ENCODE measurements around the gene RBPJ.
"Not testable (repeated sequence)": the region's sequence is repeated elsewhere in the genome, so short reads cannot be mapped to it uniquely, and the experiment has no call there.

RBPJ gene

DNA sequence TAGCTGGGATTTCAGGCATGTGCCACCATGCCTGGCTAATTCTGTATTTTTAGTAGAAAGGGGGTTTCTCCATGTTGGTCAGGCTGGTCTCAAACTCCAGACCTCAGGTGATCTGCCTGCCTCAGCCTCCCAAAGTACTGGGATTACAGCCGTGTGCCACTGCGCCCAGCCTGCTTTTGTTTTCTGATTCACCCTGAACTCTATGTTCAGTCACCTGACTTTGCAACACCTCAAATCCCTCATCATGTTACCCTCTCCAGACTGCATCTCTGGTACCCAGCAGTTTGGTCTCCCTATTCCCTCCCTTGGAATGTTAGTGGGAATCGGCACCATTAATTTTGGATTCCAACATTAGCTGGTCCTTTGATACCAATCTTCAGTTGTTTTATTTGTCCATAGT lies 81.2 kb downstream of the RBPJ start:
- Histone ChIP-seq H3K36me3 (ENCODE audit: control insufficient read depth, insufficient read depth, low read length) (peaks cover 28% of the 10 kb centered on the region), H3K9me3 (ENCODE audit: control insufficient read depth, low read length) (peaks cover 18% of the 10 kb centered on the region)
- H3K27ac ChIP-seq (ENCODE audit: low read depth, low read length, severe bottlenecking); H3K4me3 ChIP-seq (ENCODE audit: extremely low read depth, insufficient read depth, low read length, poor library complexity, severe bottlenecking); H3K4me1 ChIP-seq (ENCODE audit: control insufficient read depth, insufficient read depth, low read length, poor library complexity, severe bottlenecking): not testable (repeated sequence)
- WGBS, 2 experiments (ENCODE audit: insufficient coverage in 2 of 2): 95 to 98% methylated on average over 3 of the region's 3 CpGs

DNA sequence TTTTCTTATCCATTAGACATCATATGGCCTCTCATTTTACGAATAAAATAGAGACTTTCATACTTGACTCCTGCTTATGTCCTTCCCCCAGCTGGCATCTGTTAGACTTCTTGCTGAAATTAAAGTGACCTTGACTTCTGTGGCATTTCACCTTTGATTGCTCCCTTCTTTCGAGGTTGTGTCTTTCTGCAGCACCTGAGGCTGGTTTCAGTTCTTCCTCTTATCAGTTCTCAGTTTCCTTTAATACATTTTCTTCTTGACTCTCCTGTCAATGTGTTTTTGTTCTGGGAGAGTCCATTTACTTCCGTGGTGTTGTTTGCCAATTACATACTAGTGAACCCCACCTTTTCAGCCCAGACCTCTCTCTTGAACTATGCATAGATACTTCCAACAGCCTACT lies 81.6 kb downstream of the RBPJ start:
- Histone ChIP-seq H3K27ac (ENCODE audit: low read depth, low read length, severe bottlenecking) (no peak overlapping the region), H3K36me3 (ENCODE audit: control insufficient read depth, insufficient read depth, low read length) (peaks cover 31% of the 10 kb centered on the region), H3K4me1 (ENCODE audit: control insufficient read depth, insufficient read depth, low read length, poor library complexity, severe bottlenecking) (no peaks in the 10 kb centered on the region), H3K9me3 (ENCODE audit: control insufficient read depth, low read length) (peaks cover 22% of the 10 kb centered on the region), H3K4me3 (ENCODE audit: extremely low read depth, insufficient read depth, low read length, poor library complexity, severe bottlenecking) (no peak overlapping the region)
- 88 to 95% methylated on average over 2 to 3 of the region's 3 CpGs for WGBS, 2 experiments (ENCODE audit: insufficient coverage in 2 of 2)

DNA sequence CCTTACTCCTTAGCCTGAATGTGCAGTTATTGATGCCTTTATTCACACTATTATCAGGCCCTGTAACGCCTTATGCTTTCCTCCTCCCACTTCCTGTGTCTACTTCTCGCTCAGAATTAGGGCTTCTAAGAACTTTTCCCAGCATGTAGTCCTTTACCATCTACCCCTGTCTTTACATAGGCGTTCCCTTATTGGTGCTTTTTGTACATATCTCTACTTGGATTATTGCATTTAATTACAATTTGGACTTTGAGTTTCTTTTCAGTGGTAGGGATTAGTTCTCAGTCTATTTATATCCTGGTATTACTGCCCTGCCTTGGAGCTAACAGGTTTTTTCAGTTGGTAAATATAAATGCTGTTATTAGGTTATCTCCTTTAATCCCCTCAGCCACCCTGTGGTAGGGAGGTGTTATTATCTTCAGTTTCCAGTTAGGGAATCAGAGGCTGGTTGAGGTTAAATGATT lies 84.0 kb downstream of the RBPJ start:
- H3K27ac ChIP-seq (ENCODE audit: low read depth, low read length, severe bottlenecking): no peak overlapping the region
- peaks cover 45% of the 10 kb centered on the region for H3K36me3 ChIP-seq (ENCODE audit: control insufficient read depth, insufficient read depth, low read length)
- no peak overlapping the region for H3K4me3 ChIP-seq (ENCODE audit: extremely low read depth, insufficient read depth, low read length, poor library complexity, severe bottlenecking)
- H3K4me1 ChIP-seq (ENCODE audit: control insufficient read depth, insufficient read depth, low read length, poor library complexity, severe bottlenecking): no peaks in the 10 kb centered on the region
- 100% methylated on average over 2 of the region's 3 CpGs; no CpG with 5 or more reads in 1 of the 2 experiments for WGBS, 2 experiments (ENCODE audit: insufficient coverage in 2 of 2)
- H3K9me3 ChIP-seq (ENCODE audit: control insufficient read depth, low read length): peaks cover 23% of the 10 kb centered on the region

DNA sequence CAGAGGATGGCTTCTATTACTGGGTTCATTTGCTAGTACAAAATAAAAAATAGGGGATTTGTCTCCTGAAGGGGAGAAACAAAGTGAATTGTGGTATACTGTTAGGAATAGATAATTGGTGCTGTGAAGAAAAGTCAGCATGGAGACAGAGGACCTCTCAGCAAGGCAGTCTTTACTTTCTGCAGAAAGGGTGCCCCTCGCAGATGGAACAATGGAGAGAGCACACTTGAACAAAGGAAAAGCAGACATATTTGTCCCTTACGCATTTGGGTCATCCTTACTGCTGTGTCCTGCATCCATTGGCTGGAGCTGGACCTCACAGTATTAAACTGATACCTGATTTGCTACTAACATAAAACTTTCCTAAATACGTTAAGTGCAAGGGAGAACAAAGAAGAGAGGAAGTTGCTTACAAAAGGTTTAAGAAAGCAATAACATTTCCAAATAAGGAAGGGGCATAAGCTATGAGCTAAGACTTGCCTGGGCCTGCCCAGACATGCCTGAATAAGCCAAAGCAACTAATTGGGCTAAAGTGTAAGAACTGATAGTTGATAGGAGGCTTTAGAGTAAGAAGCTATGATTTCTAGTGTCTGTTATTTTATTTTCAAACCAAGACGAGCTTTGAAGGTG lies 85.6 kb downstream of the RBPJ start:
- H3K36me3 ChIP-seq (ENCODE audit: control insufficient read depth, insufficient read depth, low read length): peaks cover 38% of the 10 kb centered on the region
- WGBS, 2 experiments (ENCODE audit: insufficient coverage in 2 of 2): 86 to 100% methylated on average over 1 to 2 of the region's 4 CpGs

DNA sequence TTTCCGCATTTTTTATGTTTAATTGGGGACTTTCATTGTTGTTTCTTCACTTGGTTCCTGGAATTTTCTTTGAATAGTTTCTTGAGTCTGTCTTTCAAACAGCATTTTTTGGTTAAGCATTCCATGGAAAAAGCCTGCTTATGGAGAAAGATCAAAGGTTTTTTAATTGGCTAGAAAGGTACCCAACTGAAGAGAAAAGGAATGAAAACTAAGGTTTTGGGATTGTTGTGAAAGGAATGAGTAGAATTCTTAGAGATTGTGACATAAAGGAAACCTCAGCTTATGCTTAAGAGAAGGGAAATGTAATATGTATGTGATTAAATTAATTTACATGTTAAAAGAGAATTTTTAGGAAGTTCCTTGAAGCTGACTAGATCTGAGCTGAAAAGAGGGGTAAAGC lies 86.7 kb downstream of the RBPJ start:
- Histone ChIP-seq H3K4me1 (ENCODE audit: control insufficient read depth, insufficient read depth, low read length, poor library complexity, severe bottlenecking) (no peaks in the 10 kb centered on the region), H3K4me3 (ENCODE audit: extremely low read depth, insufficient read depth, low read length, poor library complexity, severe bottlenecking) (no peak overlapping the region), H3K36me3 (ENCODE audit: control insufficient read depth, insufficient read depth, low read length) (peaks cover 40% of the 10 kb centered on the region), H3K9me3 (ENCODE audit: control insufficient read depth, low read length) (peaks cover 23% of the 10 kb centered on the region), H3K27ac (ENCODE audit: low read depth, low read length, severe bottlenecking) (no peak overlapping the region)
- 100% methylated on average over 1 of the region's 1 CpG; no CpG with 5 or more reads in 1 of the 2 experiments for WGBS, 2 experiments (ENCODE audit: insufficient coverage in 2 of 2)

More for the DNA sequence above, 85.6 kb downstream of the RBPJ start:
- Histone ChIP-seq H3K27ac (ENCODE audit: low read depth, low read length, severe bottlenecking) (no peak overlapping the region), H3K4me3 (ENCODE audit: extremely low read depth, insufficient read depth, low read length, poor library complexity, severe bottlenecking) (no peak overlapping the region), H3K9me3 (ENCODE audit: control insufficient read depth, low read length) (peaks cover 23% of the 10 kb centered on the region), H3K4me1 (ENCODE audit: control insufficient read depth, insufficient read depth, low read length, poor library complexity, severe bottlenecking) (no peaks in the 10 kb centered on the region)

- H3K9me3 ChIP-seq (ENCODE audit: control insufficient read depth, low read length): peaks cover 16% of the 10 kb centered on the region
- whole genome bisulfite sequencing, 2 experiments (ENCODE audit: insufficient coverage in 2 of 2): 0% methylated on average over 1 of the region's 2 CpGs
- H3K4me3 ChIP-seq (ENCODE audit: extremely low read depth, insufficient read depth, low read length, poor library complexity, severe bottlenecking): no peak overlapping the region
- peaks cover 46% of the 10 kb centered on the region for H3K36me3 ChIP-seq (ENCODE audit: control insufficient read depth, insufficient read depth, low read length)
- H3K27ac ChIP-seq (ENCODE audit: low read depth, low read length, severe bottlenecking): no peak overlapping the region
- H3K4me1 ChIP-seq (ENCODE audit: control insufficient read depth, insufficient read depth, low read length, poor library complexity, severe bottlenecking): no peaks in the 10 kb centered on the region
Measured at GRCh38 chr4:26410385-26411293, 89.8 kb downstream of the RBPJ start.

GRCh38 chr4:26412381-26413372 lies 91.9 kb downstream of the RBPJ start:
- Histone ChIP-seq H3K9me3 (ENCODE audit: control insufficient read depth, low read length) (no peaks in the 10 kb centered on the region), H3K27ac (ENCODE audit: low read depth, low read length, severe bottlenecking) (no peak overlapping the region), H3K36me3 (ENCODE audit: control insufficient read depth, insufficient read depth, low read length) (peaks cover 41% of the 10 kb centered on the region), H3K4me3 (ENCODE audit: extremely low read depth, insufficient read depth, low read length, poor library complexity, severe bottlenecking) (no peak overlapping the region), H3K4me1 (ENCODE audit: control insufficient read depth, insufficient read depth, low read length, poor library complexity, severe bottlenecking) (no peaks in the 10 kb centered on the region)
- 94 to 100% methylated on average over 3 to 7 of the region's 7 CpGs for WGBS, 2 experiments (ENCODE audit: insufficient coverage in 2 of 2)

GRCh38 chr4:26413582-26413981 lies 92.8 kb downstream of the RBPJ start:
- Histone ChIP-seq H3K4me1 (ENCODE audit: control insufficient read depth, insufficient read depth, low read length, poor library complexity, severe bottlenecking) (no peaks in the 10 kb centered on the region), H3K9me3 (ENCODE audit: control insufficient read depth, low read length) (no peaks in the 10 kb centered on the region), H3K27ac (ENCODE audit: low read depth, low read length, severe bottlenecking) (no peak overlapping the region), H3K36me3 (ENCODE audit: control insufficient read depth, insufficient read depth, low read length) (peaks cover 35% of the 10 kb centered on the region), H3K4me3 (ENCODE audit: extremely low read depth, insufficient read depth, low read length, poor library complexity, severe bottlenecking) (no peak overlapping the region)
- WGBS, 2 experiments (ENCODE audit: insufficient coverage in 2 of 2): no CpG with 5 or more reads among the region's 3 CpGs

DNA sequence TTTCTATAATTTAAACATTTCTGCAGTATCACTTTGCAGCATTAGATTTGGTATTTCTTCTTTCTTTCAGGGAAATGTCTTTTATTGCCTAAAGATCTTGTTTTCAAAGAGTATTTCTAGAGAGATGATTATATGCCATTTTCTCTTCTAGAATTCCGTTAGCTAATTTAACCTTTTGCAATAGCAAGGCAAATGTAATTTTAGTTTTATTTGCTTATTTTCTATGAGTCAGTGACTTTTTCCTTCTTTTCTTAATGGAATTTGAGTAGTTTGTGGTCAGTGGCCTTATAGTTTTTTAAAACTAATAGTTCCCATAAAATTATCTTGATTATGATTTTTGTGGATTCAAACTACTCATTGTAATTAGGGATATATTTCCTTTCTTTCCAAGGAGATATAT lies 97.3 kb downstream of the RBPJ start:
- no peaks in the 10 kb centered on the region for H3K4me1 ChIP-seq (ENCODE audit: control insufficient read depth, insufficient read depth, low read length, poor library complexity, severe bottlenecking)
- WGBS, 2 experiments (ENCODE audit: insufficient coverage in 2 of 2): no CpG with 5 or more reads among the region's 1 CpG
- H3K9me3 ChIP-seq (ENCODE audit: control insufficient read depth, low read length): no peaks in the 10 kb centered on the region
- H3K27ac ChIP-seq (ENCODE audit: low read depth, low read length, severe bottlenecking): no peak overlapping the region
- peaks cover 38% of the 10 kb centered on the region for H3K36me3 ChIP-seq (ENCODE audit: control insufficient read depth, insufficient read depth, low read length)
- no peak overlapping the region for H3K4me3 ChIP-seq (ENCODE audit: extremely low read depth, insufficient read depth, low read length, poor library complexity, severe bottlenecking)

DNA sequence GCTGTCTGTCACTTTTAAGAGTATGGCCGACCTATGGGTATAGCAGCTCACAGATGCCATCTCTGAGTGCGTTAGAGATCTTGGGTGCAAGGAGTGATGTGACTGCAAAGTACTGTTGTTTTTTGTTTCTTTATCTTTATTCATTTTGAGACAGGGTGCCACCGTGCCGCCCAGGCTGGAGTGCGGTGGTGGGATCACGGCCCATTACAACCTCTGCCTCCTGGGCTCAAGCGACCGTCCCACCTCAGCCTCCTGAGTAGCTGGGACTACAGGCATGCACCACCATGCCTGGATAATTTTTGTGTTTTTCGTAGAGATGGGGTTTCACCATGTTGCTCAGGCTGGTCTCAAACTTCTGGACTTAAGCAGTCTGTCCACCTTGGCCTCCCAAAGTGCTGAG lies 98.0 kb downstream of the RBPJ start:
- Histone ChIP-seq H3K36me3 (ENCODE audit: control insufficient read depth, insufficient read depth, low read length) (peaks cover 34% of the 10 kb centered on the region), H3K9me3 (ENCODE audit: control insufficient read depth, low read length) (no peaks in the 10 kb centered on the region), H3K27ac (ENCODE audit: low read depth, low read length, severe bottlenecking) (no peak overlapping the region), H3K4me1 (ENCODE audit: control insufficient read depth, insufficient read depth, low read length, poor library complexity, severe bottlenecking) (no peaks in the 10 kb centered on the region), H3K4me3 (ENCODE audit: extremely low read depth, insufficient read depth, low read length, poor library complexity, severe bottlenecking) (no peak overlapping the region)
- WGBS, 2 experiments (ENCODE audit: insufficient coverage in 2 of 2): 98% methylated on average over 6 to 9 of the region's 9 CpGs

Measured in mesodermal cell (in vitro differentiated cells).